Activated CD4-positive, CD25-positive, alpha-beta regulatory T cell treated with anti-CD3 and anti-CD28 coated beads, Interleukin-2, amount 50 U/mL, for 72 hours (primary cell): Measurements from ENCODE around the gene CYLC1.

Experiments used
- DNase-seq: peaks from one replicate; pipeline ENCODE4 v3.0.0; 2021

Gene CYLC1, protein sequence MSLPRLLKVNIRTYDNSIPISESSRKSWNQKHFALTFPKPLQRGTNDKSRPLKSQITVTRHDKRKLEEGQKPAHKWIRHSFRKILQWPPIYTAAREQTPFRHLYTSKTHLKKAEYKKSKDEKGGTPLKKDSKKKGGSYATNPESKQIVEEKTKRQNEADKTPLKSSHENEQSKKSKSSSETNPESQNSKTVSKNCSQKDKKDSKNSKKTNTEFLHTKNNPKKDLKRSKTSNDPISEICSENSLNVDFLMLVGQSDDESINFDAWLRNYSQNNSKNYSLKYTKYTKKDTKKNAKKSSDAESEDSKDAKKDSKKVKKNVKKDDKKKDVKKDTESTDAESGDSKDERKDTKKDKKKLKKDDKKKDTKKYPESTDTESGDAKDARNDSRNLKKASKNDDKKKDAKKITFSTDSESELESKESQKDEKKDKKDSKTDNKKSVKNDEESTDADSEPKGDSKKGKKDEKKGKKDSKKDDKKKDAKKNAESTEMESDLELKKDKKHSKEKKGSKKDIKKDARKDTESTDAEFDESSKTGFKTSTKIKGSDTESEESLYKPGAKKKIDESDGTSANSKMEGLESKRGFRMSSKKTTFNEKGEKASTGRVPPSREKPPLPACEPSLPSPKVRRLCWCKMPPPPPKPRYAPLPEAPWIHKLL

GRCh38 chrX:83860846-83861245 lies at the start of gene CYLC1:
Gene CYLC1, plus strand, starts transcription at chrX:83861146. Its CDS starts 37 bp downstream, at chrX:83861183.
- no peak for DNase-seq

DNA sequence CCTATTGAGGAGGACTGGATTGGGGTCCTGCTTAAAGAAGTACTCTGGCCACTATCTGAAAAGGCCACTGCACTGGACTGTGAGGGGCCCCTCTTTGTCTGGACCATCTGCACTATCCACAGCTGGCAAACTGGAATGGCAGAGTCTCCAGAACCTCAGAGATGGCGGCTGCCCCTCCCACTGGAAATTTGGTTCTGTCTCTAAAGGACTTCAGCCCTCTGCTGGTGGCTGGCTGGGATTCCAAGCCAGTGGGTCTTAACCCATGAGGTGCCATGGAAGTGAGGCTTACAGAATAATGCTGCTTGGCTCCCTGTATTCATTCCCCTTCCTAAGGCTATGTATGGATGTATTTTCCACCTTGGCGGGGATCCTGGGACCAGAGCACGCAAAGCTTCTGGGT lies 41.6 kb upstream of the CYLC1 start:
- no peak for DNase-seq

GRCh38 chrX:83829874-83830273 lies 31.1 kb upstream of the CYLC1 start:
- DNase-seq: no peak

DNA sequence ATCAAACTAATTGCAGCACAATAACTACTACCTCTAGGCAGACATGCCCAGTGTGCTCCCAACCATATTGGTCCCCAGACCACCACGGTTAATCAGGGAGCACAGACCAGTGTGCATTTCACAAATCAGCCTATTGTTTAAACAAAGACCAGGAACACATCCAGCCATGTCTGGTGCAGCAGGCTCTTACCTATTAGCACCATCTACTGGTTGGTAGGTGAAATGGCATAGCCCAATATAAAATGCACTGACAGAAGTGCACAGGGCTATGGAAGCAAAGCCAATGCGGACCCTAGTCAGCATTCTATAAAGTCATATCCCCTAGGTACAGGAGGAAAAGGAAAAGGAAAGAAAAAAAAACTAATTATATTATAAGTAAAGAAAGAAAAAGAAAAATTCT lies 15.5 kb upstream of the CYLC1 start:
- no peak for DNase-seq

DNA sequence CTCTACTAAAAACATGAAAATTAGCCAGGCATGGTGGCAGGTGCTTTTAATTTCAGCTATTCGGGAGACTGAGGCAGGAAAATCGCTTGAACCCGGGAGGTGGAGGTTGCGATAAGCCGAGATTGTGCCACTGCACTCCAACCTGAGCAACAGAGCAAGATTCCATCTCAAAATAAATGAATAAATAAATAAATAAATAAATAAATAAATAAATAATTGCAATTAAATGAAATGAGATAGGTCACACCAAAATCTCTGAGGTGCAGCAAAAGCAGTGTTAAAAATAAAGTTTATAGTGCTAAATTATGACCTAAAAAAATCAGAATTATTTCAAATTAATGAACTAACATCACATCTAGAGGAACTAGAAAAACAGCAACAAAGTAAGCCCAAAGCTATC lies 13.6 kb upstream of the CYLC1 start:
- DNase-seq: no peak

DNA sequence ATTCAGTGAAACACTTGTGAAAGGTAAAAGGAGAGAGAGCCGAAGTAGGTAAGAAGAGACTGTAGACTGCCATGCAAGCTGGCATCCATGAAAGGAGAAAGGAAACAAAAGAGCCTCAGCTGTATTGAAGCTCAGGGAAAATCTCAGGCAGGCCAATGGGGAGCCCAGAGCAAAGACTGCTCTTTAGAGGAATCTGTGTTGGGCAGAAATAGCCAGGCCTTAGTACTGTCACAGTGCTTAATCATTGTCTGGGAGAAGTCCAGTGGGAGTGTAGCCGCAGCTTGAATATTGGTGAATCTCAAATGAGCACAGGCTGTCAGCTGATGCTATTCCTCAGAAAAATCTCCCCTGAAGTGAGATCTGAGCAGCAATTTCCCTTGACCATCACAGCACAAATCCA lies 27.6 kb downstream of the CYLC1 start:
- DNase-seq: no peak

DNA sequence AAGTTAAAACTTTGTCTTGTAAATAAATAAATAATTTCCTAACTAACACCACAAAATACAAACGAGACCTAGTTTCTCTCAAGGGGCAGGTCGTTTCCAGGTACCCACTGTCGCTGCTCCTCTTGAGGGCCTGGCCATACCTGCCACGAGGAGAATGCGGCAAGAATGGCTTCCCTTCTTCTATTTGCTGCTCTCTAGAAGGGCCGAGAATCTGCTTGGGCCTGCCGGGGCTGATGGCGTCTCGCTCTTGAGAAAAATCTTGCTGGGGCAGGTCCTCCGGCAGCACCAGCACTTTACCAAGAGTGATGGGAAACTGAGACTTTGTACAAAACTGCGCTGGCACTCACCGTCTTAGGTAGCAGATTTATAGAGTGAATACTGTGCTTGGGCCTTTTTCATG lies 31.5 kb downstream of the CYLC1 start:
- DNase-seq: no peak

- DNase-seq: no peak
Measured at GRCh38 chrX:83906921-83907320, 46.0 kb downstream of the CYLC1 start.

- DNase-seq: no peak
Measured at GRCh38 chrX:83916525-83916924, 55.6 kb downstream of the CYLC1 start.

GRCh38 chrX:83934220-83934619 lies 73.3 kb downstream of the CYLC1 start:
- DNase-seq: no peak
